Calu3 (cell line): Measurements from ENCODE around the gene ZSWIM3. TPM values are rescaled to one million over a fixed set of nuclear protein-coding genes. Genes with fewer than 3 reads are reported as not detected.

ENCODE experiments used
- BruUV-seq: library from RNA; stranded (reverse); fragments of 400-500 nt; replicated peaks from 2 replicates; lab custom pipeline; 2021; lab: Mats Ljungman, UMichigan
- CTCF ChIA-PET: fragments of 300-600 bp; sonication (Branson Sonifier 250); formaldehyde crosslinking; loops from one replicate; lab custom pipeline; 2022; ENCODE audit warnings: antibody characterized with exemption; lab: Charles Lee
- DNase-seq: peaks from one replicate; pipeline ENCODE4 v3.0.0; 2022
- H3K27ac Mint-ChIP-seq: one replicate; pipeline ENCODE4 v1.8.0; 2022; ENCODE audit warnings: mixed read lengths; ENCODE audit not compliant: unreplicated experiment
- H3K27me3 Mint-ChIP-seq: one replicate; pipeline ENCODE4 v1.8.0; 2022; ENCODE audit warnings: mixed read lengths; ENCODE audit not compliant: unreplicated experiment
- H3K36me3 Mint-ChIP-seq: one replicate; pipeline ENCODE4 v1.8.0; 2022; ENCODE audit warnings: mild to moderate bottlenecking, moderate library complexity, mixed read lengths; ENCODE audit not compliant: insufficient read depth, unreplicated experiment
- H3K4me1 Mint-ChIP-seq: one replicate; pipeline ENCODE4 v1.8.0; 2022; ENCODE audit warnings: mild to moderate bottlenecking, low read depth, mixed read lengths; ENCODE audit not compliant: unreplicated experiment
- H3K4me3 Mint-ChIP-seq: one replicate; pipeline ENCODE4 v1.8.0; 2022; ENCODE audit warnings: mild to moderate bottlenecking, low read depth, moderate library complexity, mixed read lengths; ENCODE audit not compliant: unreplicated experiment
- H3K9me3 Mint-ChIP-seq: one replicate; pipeline ENCODE4 v1.8.0; 2022; ENCODE audit warnings: low read depth, mixed read lengths; ENCODE audit not compliant: unreplicated experiment
- intact Hi-C: fragments of 100-400 bp; cut with micrococcal nuclease; formaldehyde crosslinking; loops from one replicate; pipeline ENCODE4 v1.10.0; 2022; ENCODE audit not compliant: unreplicated experiment
- total RNA-seq: library from RNA; stranded (reverse); gene quantifications from 2 replicates; pipeline ENCODE4 v1.2.3, GENCODE V29; 2022
- TF ChIP-seq, protein P1 (sequence below): fragments of 200-600 bp; IDR thresholded peaks from one replicate; pipeline ENCODE4 v1.8.0; 2022; ENCODE audit warnings: antibody characterized with exemption; ENCODE audit not compliant: unreplicated experiment

The ZSWIM3 gene
- total RNA-seq, 1 experiment from 2014 or later: 5.2 TPM

- CTCF ChIA-PET: interaction anchor here (1.0 to 1.1 kb wide), 2 partner anchors 18 to 26 kb away, joined by 3 to 5 read pairs; no protein-coding TSS in a partner anchor
- no peaks in the 10 kb centered on the region for H3K36me3 Mint-ChIP-seq
- intact Hi-C loops: no loop called here
- BruUV-seq: no TSS peak
- peaks cover 41% of the 10 kb centered on the region for H3K27me3 Mint-ChIP-seq
- no peak overlapping the region for H3K27ac Mint-ChIP-seq
- TF ChIP-seq, protein P1, sequence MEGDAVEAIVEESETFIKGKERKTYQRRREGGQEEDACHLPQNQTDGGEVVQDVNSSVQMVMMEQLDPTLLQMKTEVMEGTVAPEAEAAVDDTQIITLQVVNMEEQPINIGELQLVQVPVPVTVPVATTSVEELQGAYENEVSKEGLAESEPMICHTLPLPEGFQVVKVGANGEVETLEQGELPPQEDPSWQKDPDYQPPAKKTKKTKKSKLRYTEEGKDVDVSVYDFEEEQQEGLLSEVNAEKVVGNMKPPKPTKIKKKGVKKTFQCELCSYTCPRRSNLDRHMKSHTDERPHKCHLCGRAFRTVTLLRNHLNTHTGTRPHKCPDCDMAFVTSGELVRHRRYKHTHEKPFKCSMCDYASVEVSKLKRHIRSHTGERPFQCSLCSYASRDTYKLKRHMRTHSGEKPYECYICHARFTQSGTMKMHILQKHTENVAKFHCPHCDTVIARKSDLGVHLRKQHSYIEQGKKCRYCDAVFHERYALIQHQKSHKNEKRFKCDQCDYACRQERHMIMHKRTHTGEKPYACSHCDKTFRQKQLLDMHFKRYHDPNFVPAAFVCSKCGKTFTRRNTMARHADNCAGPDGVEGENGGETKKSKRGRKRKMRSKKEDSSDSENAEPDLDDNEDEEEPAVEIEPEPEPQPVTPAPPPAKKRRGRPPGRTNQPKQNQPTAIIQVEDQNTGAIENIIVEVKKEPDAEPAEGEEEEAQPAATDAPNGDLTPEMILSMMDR: no peak
- DNase-seq: no peak
- H3K4me3 Mint-ChIP-seq: no peak overlapping the region
- no peaks in the 10 kb centered on the region for H3K4me1 Mint-ChIP-seq
- H3K9me3 Mint-ChIP-seq: no peaks in the 10 kb centered on the region
These were observed 60.8 kb downstream of the ZSWIM3 start for GRCh38 chr20:45918182-45918737.

DNA sequence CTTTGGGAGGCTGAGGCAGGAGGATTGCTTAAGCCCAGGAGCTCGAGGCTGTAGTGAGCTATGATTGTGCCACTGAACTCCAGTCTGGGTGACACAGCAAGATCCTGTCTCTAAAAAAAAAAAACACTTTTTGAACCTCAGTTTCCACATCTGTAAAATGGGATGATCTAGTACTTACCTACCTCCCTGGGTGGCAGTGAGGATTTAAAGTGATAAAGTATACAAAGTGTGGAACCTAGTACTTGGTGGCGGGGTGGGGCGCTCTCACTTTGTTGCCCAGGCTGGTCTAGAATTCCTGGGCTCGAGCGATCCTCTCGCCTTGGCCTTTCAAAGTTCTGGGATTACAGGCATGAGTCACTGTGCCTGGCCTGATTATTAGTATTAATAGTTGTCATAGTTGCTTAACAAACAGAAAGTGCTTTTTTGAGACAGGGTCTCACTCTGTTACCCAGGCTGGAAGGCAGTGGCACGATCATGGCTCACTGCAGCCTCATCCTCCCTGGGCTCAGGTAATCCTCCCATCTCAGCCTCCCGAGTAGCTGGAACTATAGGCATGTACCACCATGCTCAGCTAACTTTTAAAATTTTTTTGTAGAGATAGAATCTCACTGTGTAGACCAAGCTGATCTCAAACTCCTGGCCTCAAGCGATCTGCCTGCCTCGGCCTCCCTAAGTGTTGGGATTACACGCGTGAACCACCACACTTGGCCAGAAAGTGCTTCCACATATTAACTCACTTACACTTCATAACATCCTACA, 61.5 kb downstream of the ZSWIM3 start:
- no peak for DNase-seq
- TF ChIP-seq, protein P1: no peak
- Mint-ChIP-seq H3K27ac (no peak overlapping the region), H3K9me3 (no peaks in the 10 kb centered on the region), H3K4me1 (no peaks in the 10 kb centered on the region), H3K36me3 (no peaks in the 10 kb centered on the region), H3K4me3 (no peak overlapping the region), H3K27me3 (peaks cover 42% of the 10 kb centered on the region)
- CTCF ChIA-PET: interaction anchor here (0.9 kb wide), 1 partner anchor 128 kb away, joined by 3 read pairs; the partner anchor contains the start of gene WFDC3
- no TSS peak for BruUV-seq
- intact Hi-C loops: no loop called here

GRCh38 chr20:45919542-45920399, 62.4 kb downstream of the ZSWIM3 start:
- peaks cover 50% of the 10 kb centered on the region for H3K27me3 Mint-ChIP-seq
- no peak overlapping the region for H3K27ac Mint-ChIP-seq
- H3K4me3 Mint-ChIP-seq: no peak overlapping the region
- no peaks in the 10 kb centered on the region for H3K4me1 Mint-ChIP-seq
- no TSS peak for BruUV-seq
- CTCF ChIA-PET: interaction anchor here (0.5 to 0.9 kb wide), 3 partner anchors 15 to 1512 kb away, joined by 3 to 4 read pairs (median 3); partner anchors contain the start of gene WFDC3
- TF ChIP-seq, protein P1: no peak
- H3K36me3 Mint-ChIP-seq: no peaks in the 10 kb centered on the region
- intact Hi-C loops: no loop called here
- no peaks in the 10 kb centered on the region for H3K9me3 Mint-ChIP-seq
- DNase-seq: no peak
